Breast epithelium (tissue), 3 donors: ENCODE measurements around the gene ZFP82.

ENCODE experiments used
- CTCF ChIP-seq, 3 donors: fragments of 450-650 bp; IDR thresholded peaks; one replicate each; pipeline ENCODE4 v1.5.1; 2016 to 2017; ENCODE audit warnings: antibody characterized with exemption in 3 of 3, mild to moderate bottlenecking in 3 of 3, moderate library complexity in 3 of 3
- POLR2A ChIP-seq: fragments of 450-650 bp; IDR thresholded peaks from one replicate; pipeline ENCODE4 v1.6.1; 2016; ENCODE audit warnings: antibody characterized with exemption, mild to moderate bottlenecking, moderate library complexity

- TF ChIP-seq CTCF (IDR thresholded peaks at IDR 0.05): no peak
- TF ChIP-seq POLR2A: no peak
These were observed 19.9 kb downstream of the ZFP82 start for GRCh38 chr19:36398571-36398970.
